Measurements from ENCODE around the gene KRTAP3-1. TPM values are rescaled to one million over a fixed set of nuclear protein-coding genes. Genes with fewer than 3 reads are reported as not detected.

KRTAP3-1 gene
- total and polyA plus RNA-seq, 2 donors (not counting 3 experiments of a cell fraction or from before 2014, with no cell fraction given), result not detected

DNA sequence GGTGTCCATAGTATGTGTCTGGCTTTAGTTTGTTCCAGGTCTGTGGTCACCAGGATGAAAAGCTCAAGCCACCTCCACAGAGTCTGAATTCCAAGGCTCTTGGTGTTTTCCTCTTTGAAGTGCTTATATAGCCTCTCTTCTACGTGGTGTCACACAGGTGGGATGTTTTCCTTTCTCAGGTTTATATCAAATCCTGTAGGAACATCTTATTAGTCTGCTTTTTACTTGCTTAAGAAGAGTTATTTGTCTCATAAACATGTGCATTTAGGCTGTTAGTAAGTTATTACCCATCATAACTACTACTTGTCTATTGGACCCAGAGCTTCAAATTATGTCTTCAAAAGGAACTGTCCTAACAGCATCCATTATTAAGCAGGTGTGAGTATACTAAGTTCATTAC is 42.1 kb downstream of the KRTAP3-1 start, which contains the start of gene KRT39:
KRT39 (minus strand) TSS at position 101 of the 400 bp plus-strand sequence; CDS start at position 9, 92 bp downstream.
- Histone ChIP-seq H3K4me3 (replicated peaks in 1 of 3; ENCODE audit: insufficient read depth in 1 of 3, low read depth in 1 of 3, low read length in 3 of 3) (no peak within 1 kb of the TSS), H3K4me2 (ENCODE audit: insufficient read depth, low read length) (no peak within 1 kb of the TSS), H3K9me1 (replicated peaks; ENCODE audit: control insufficient read depth, extremely low read depth, insufficient read depth, low read length) (no peaks in the 10 kb centered on the region), H3K4me1 (ENCODE audit: control insufficient read depth, extremely low read depth, insufficient read depth, low read length) (no peaks in the 10 kb centered on the region), H3K9me3 (replicated peaks; ENCODE audit: control insufficient read depth, insufficient read depth, low read length) (no peaks in the 10 kb centered on the region), H4K20me1 (replicated peaks; ENCODE audit: control insufficient read depth, extremely low read depth, insufficient read depth, low read length) (no peaks in the 10 kb centered on the region), H3K27ac (ENCODE audit: insufficient read depth, low read depth, low read length) (no peak within 1 kb of the TSS), H3K79me2 (ENCODE audit: control insufficient read depth, insufficient read depth, low read length) (no peaks in the 10 kb centered on the region), H3K9ac (replicated peaks; ENCODE audit: extremely low read depth, insufficient read depth, low read length) (no peak within 1 kb of the TSS), H2AFZ (ENCODE audit: low read depth, low read length) (no peak within 1 kb of the TSS), H3K36me3 (ENCODE audit: control insufficient read depth in 2 of 2, extremely low read depth in 1 of 2, insufficient read depth in 2 of 2, low read length in 2 of 2) (no peaks in the 10 kb centered on the region), H3K27me3 (ENCODE audit: control insufficient read depth in 2 of 2, insufficient read depth in 2 of 2, low read length in 2 of 2) (no peaks in the 10 kb centered on the region)
- intact Hi-C loops (cut with micrococcal nuclease) (no loop called here), dilution Hi-C loops (cut with MboI; ENCODE audit: extremely low pct_ligation_motif_present, low sequenced_read_pairs) (no loop called here)
- no peak for TF ChIP-seq MYC (IDR thresholded peaks at IDR 0.05; ENCODE audit: low read depth, low read length)
- TF ChIP-seq, protein P1, sequence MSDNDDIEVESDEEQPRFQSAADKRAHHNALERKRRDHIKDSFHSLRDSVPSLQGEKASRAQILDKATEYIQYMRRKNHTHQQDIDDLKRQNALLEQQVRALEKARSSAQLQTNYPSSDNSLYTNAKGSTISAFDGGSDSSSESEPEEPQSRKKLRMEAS (IDR thresholded peaks at IDR 0.05; ENCODE audit: insufficient read depth, insufficient read length), result no peak
- TF ChIP-seq JUN (IDR thresholded peaks at IDR 0.05; ENCODE audit: borderline replicate concordance, insufficient read depth, insufficient read length, low read depth), result no peak
- TF ChIP-seq GATA2 (IDR thresholded peaks at IDR 0.05; ENCODE audit: insufficient read depth, insufficient read length, low read depth, low read length), result no peak
- TF ChIP-seq EZH2 (IDR thresholded peaks at IDR 0.05; ENCODE audit: borderline replicate concordance, low read depth, low read length, severe bottlenecking), result no peak
- TF ChIP-seq FOS (IDR thresholded peaks at IDR 0.05; ENCODE audit: borderline replicate concordance, insufficient read depth, low read length), result no peak
- TF ChIP-seq POLR2A (IDR thresholded peaks at IDR 0.05; ENCODE audit: low read depth, low read length), result no peak
- no peak for TF ChIP-seq POLR2AphosphoS5 (IDR thresholded peaks at IDR 0.05; ENCODE audit: insufficient read depth, low read depth, low read length)
- TF ChIP-seq, protein P2, sequence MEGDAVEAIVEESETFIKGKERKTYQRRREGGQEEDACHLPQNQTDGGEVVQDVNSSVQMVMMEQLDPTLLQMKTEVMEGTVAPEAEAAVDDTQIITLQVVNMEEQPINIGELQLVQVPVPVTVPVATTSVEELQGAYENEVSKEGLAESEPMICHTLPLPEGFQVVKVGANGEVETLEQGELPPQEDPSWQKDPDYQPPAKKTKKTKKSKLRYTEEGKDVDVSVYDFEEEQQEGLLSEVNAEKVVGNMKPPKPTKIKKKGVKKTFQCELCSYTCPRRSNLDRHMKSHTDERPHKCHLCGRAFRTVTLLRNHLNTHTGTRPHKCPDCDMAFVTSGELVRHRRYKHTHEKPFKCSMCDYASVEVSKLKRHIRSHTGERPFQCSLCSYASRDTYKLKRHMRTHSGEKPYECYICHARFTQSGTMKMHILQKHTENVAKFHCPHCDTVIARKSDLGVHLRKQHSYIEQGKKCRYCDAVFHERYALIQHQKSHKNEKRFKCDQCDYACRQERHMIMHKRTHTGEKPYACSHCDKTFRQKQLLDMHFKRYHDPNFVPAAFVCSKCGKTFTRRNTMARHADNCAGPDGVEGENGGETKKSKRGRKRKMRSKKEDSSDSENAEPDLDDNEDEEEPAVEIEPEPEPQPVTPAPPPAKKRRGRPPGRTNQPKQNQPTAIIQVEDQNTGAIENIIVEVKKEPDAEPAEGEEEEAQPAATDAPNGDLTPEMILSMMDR (IDR thresholded peaks at IDR 0.05; ENCODE audit: extremely low read depth in 1 of 2, insufficient read depth in 1 of 2, low read depth in 1 of 2, low read length in 2 of 2), result no peak
- ChIA-PET POLR2A (no interaction called here), CTCF (no interaction called here)
- no TSS peak for BruUV-seq (replicated peaks)
- DNase-seq (ENCODE audit: low read depth, low spot score) (no peak), FAIRE-seq (no peak)
